ENCODE results near the gene LYST.

LYST gene

DNA sequence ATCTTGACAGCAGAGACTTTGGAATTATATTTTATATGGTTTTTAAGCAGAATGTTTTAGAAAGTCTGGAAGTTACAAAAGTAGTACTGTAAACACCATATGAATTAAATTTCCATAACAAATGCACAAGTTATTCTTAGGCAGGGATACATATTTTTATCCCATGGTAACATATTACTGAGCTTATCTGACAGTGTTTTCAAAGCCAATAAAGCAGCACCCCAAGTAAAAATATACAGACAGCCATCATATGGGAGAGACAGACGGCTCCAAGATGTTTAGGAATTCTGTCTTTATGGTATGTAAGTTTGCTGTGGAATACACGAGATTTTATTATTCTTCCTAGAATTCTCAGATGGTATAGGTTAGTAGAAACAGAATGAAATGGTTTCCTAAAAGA is 205.1 kb downstream of the LYST start:
- Histone ChIP-seq H3K79me2 (ENCODE audit: insufficient read depth, low read length) (no peaks in the 10 kb centered on the region), H3F3A (ENCODE audit: insufficient read depth, low read length) (no peaks in the 10 kb centered on the region), H3K9ac (ENCODE audit: low read length) (no peak overlapping the region), H3K9me2 (ENCODE audit: low read depth, low read length) (no peaks in the 10 kb centered on the region), H3K27me3 (ENCODE audit: insufficient read depth, low read length) (no peaks in the 10 kb centered on the region), H2AFZ (ENCODE audit: low read length) (no peak overlapping the region), H3K36me3 (ENCODE audit: insufficient read depth, low read length) (no peaks in the 10 kb centered on the region), H4K20me1 (ENCODE audit: insufficient read depth, low read length) (no peaks in the 10 kb centered on the region), H3K4me2 (ENCODE audit: low read length) (no peak overlapping the region), H3K9me3 (ENCODE audit: low read length) (no peaks in the 10 kb centered on the region), H3K27ac (ENCODE audit: low read depth, low read length, poor library complexity, severe bottlenecking) (no peak overlapping the region), H3K4me3 (ENCODE audit: low read depth, low read length, poor library complexity, severe bottlenecking) (no peak overlapping the region), H3K4me1 (ENCODE audit: insufficient read depth, low read length, severe bottlenecking) (no peaks in the 10 kb centered on the region)
- TF ChIP-seq, protein P1, sequence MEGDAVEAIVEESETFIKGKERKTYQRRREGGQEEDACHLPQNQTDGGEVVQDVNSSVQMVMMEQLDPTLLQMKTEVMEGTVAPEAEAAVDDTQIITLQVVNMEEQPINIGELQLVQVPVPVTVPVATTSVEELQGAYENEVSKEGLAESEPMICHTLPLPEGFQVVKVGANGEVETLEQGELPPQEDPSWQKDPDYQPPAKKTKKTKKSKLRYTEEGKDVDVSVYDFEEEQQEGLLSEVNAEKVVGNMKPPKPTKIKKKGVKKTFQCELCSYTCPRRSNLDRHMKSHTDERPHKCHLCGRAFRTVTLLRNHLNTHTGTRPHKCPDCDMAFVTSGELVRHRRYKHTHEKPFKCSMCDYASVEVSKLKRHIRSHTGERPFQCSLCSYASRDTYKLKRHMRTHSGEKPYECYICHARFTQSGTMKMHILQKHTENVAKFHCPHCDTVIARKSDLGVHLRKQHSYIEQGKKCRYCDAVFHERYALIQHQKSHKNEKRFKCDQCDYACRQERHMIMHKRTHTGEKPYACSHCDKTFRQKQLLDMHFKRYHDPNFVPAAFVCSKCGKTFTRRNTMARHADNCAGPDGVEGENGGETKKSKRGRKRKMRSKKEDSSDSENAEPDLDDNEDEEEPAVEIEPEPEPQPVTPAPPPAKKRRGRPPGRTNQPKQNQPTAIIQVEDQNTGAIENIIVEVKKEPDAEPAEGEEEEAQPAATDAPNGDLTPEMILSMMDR (IDR thresholded peaks at IDR 0.05; ENCODE audit: low read length): no peak
- no peak for TF ChIP-seq EZH2 (IDR thresholded peaks at IDR 0.05; ENCODE audit: borderline replicate concordance, low read length)

DNA sequence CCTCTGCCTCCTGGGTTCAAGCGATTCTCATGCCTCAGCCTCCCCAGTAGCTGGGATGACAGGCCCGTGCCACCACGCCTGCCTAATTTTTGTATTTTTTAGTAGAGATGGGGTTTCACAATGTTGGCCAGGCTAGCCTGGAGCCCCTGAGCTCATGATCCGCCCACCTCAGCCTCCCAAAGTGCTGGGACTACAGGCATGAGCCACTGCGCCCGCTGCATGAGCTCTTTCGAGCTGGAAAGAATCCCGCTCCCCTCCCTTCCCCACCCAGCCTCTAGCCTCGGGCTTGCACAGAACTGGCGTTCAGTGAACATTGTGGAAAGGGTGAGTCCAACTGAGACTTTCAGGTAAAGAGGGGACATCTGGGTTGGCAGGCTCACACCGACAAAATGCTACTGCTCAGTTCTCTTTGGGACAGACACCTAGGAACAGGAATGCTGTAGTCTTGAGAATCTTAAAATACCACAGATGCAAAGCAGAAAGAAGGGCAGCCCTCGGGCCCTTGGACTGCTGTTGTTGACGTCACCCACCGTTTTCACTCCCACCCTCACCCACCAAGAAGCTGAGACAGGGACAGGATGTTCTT is 207.4 kb downstream of the LYST start:
- H3K9me3 ChIP-seq (ENCODE audit: low read length): no peaks in the 10 kb centered on the region

GRCh38 chr1:235657747-235658526 is 208.8 kb downstream of the LYST start:
- Histone ChIP-seq H4K20me1 (ENCODE audit: insufficient read depth, low read length) (no peaks in the 10 kb centered on the region), H3K4me3 (ENCODE audit: low read depth, low read length, poor library complexity, severe bottlenecking) (no peak overlapping the region), H3K36me3 (ENCODE audit: insufficient read depth, low read length) (no peaks in the 10 kb centered on the region), H3K4me2 (ENCODE audit: low read length) (no peak overlapping the region), H3K9me2 (ENCODE audit: low read depth, low read length) (no peaks in the 10 kb centered on the region), H3K27ac (ENCODE audit: low read depth, low read length, poor library complexity, severe bottlenecking) (no peak overlapping the region), H3K4me1 (ENCODE audit: insufficient read depth, low read length, severe bottlenecking) (no peaks in the 10 kb centered on the region), H3F3A (ENCODE audit: insufficient read depth, low read length) (no peaks in the 10 kb centered on the region), H3K79me2 (ENCODE audit: insufficient read depth, low read length) (no peaks in the 10 kb centered on the region), H3K9ac (ENCODE audit: low read length) (no peak overlapping the region), H3K9me3 (ENCODE audit: low read length) (no peaks in the 10 kb centered on the region), H2AFZ (ENCODE audit: low read length) (no peak overlapping the region), H3K27me3 (ENCODE audit: insufficient read depth, low read length) (no peaks in the 10 kb centered on the region)
- TF ChIP-seq, protein P1 (IDR thresholded peaks at IDR 0.05; ENCODE audit: low read length): no peak
- TF ChIP-seq EZH2 (IDR thresholded peaks at IDR 0.05; ENCODE audit: borderline replicate concordance, low read length): no peak

More for the DNA sequence above, 207.4 kb downstream of the LYST start:
- Histone ChIP-seq H3K4me3 (ENCODE audit: low read depth, low read length, poor library complexity, severe bottlenecking) (no peak overlapping the region), H3K79me2 (ENCODE audit: insufficient read depth, low read length) (no peaks in the 10 kb centered on the region), H3K27me3 (ENCODE audit: insufficient read depth, low read length) (no peaks in the 10 kb centered on the region), H3K36me3 (ENCODE audit: insufficient read depth, low read length) (no peaks in the 10 kb centered on the region), H3K4me1 (ENCODE audit: insufficient read depth, low read length, severe bottlenecking) (no peaks in the 10 kb centered on the region), H3K9ac (ENCODE audit: low read length) (no peak overlapping the region), H2AFZ (ENCODE audit: low read length) (no peak overlapping the region), H4K20me1 (ENCODE audit: insufficient read depth, low read length) (no peaks in the 10 kb centered on the region), H3K4me2 (ENCODE audit: low read length) (no peak overlapping the region), H3K27ac (ENCODE audit: low read depth, low read length, poor library complexity, severe bottlenecking) (no peak overlapping the region), H3K9me2 (ENCODE audit: low read depth, low read length) (no peaks in the 10 kb centered on the region), H3F3A (ENCODE audit: insufficient read depth, low read length) (no peaks in the 10 kb centered on the region)
- TF ChIP-seq, protein P1 (IDR thresholded peaks at IDR 0.05; ENCODE audit: low read length): no peak
- TF ChIP-seq EZH2 (IDR thresholded peaks at IDR 0.05; ENCODE audit: borderline replicate concordance, low read length): no peak

Data from OCI-LY1 (cell line).